CD14-positive monocyte (primary cell): ENCODE data around the gene PDZK1IP1. TPM values are rescaled to one million over a fixed set of nuclear protein-coding genes. Genes with fewer than 3 reads are reported as not detected.
"Not testable (repeated sequence)": the region's sequence is repeated elsewhere in the genome, so short reads cannot be mapped to it uniquely, and the experiment has no call there.

Experiments
- DNase-seq, 3 donors: peaks; one replicate each; pipeline ENCODE4 v3.0.0-alpha.2; 2011 to 2022
- H2AFZ ChIP-seq: 2 replicates; pipeline ENCODE4 v1.6.0; 2012; ENCODE audit warnings: mild to moderate bottlenecking, low read depth, low read length, inconsistent platforms; ENCODE audit not compliant: insufficient read depth, poor library complexity, severe bottlenecking
- H3K27ac ChIP-seq, 2 donors: 1 replicate in 1 of 2; 2 replicates in 1 of 2; pipeline ENCODE4 v1.5.1; 2012 to 2013; ENCODE audit warnings: low read length in 2 of 2, control low read depth in 1 of 2, inconsistent platforms in 1 of 2, low read depth in 1 of 2, mild to moderate bottlenecking in 1 of 2
- H3K27me3 ChIP-seq, 2 donors: one replicate each; pipeline versions ENCODE4 v1.6.0 to v1.6.1; 2011 to 2013; ENCODE audit warnings: low read length in 2 of 2; ENCODE audit not compliant: control insufficient read depth in 2 of 2, insufficient read depth in 2 of 2
- H3K36me3 ChIP-seq, 2 donors: replicated peaks in 1 of 2; 1 replicate in 1 of 2; 2 replicates in 1 of 2; pipeline versions ENCODE4 v1.5.1 to v1.6.1; 2012 to 2013; ENCODE audit warnings: low read length in 2 of 2, control low read depth in 1 of 2, inconsistent platforms in 1 of 2, mild to moderate bottlenecking in 1 of 2; ENCODE audit not compliant: insufficient read depth in 2 of 2, control insufficient read depth in 1 of 2
- H3K4me1 ChIP-seq, 2 donors: 1 replicate in 1 of 2; 2 replicates in 1 of 2; pipeline versions ENCODE4 v1.5.1 to v1.6.1; 2012 to 2013; ENCODE audit warnings: low read length in 2 of 2, control low read depth in 1 of 2, inconsistent platforms in 1 of 2, mild to moderate bottlenecking in 1 of 2, moderate library complexity in 1 of 2; ENCODE audit not compliant: insufficient read depth in 2 of 2, control insufficient read depth in 1 of 2
- H3K4me2 ChIP-seq: replicated peaks from 2 replicates; pipeline ENCODE3; 2012; ENCODE audit warnings: low read length, moderate library complexity, mild to moderate bottlenecking; ENCODE audit not compliant: poor library complexity, severe bottlenecking; ENCODE audit errors: extremely low read depth
- H3K4me3 ChIP-seq, 3 experiments: fragments of 200-600 bp in 1 of 3; sonication (generic) in 1 of 3; replicated peaks in 1 of 3; 1 replicate in 2 of 3; 2 replicates in 1 of 3; pipeline ENCODE4 v1.5.1; 2011 to 2013; ENCODE audit warnings: low read length in 3 of 3, mild to moderate bottlenecking in 3 of 3, control low read depth in 2 of 3, low read depth in 2 of 3, inconsistent platforms in 1 of 3, moderate library complexity in 1 of 3
- H3K79me2 ChIP-seq: 2 replicates; pipeline ENCODE4 v1.6.0; 2012; ENCODE audit warnings: mild to moderate bottlenecking, control low read depth, inconsistent platforms, low read length, moderate library complexity; ENCODE audit not compliant: insufficient read depth
- H3K9ac ChIP-seq: 2 replicates; pipeline ENCODE4 v1.6.0; 2017; ENCODE audit warnings: low read length, mild to moderate bottlenecking; ENCODE audit not compliant: insufficient read depth, poor library complexity, severe bottlenecking
- H3K9me3 ChIP-seq, 2 donors: replicated peaks in 1 of 2; 1 replicate in 1 of 2; 2 replicates in 1 of 2; pipeline versions ENCODE4 v1.5.1 to v1.6.1; 2012 to 2013; ENCODE audit warnings: low read length in 2 of 2, control low read depth in 1 of 2; ENCODE audit not compliant: control insufficient read depth in 1 of 2, insufficient read depth in 1 of 2
- H4K20me1 ChIP-seq: 2 replicates; pipeline ENCODE4 v1.6.0; 2012; ENCODE audit warnings: mild to moderate bottlenecking, low read length, control low read depth, moderate library complexity; ENCODE audit not compliant: insufficient read depth
- H3K27ac Mint-ChIP-seq, 7 donors: one replicate each; pipeline ENCODE4 v1.8.0; 2020; ENCODE audit warnings: mild to moderate bottlenecking in 7 of 7, mixed read lengths in 7 of 7, moderate library complexity in 6 of 7, inconsistent platforms in 2 of 7
- H3K27me3 Mint-ChIP-seq, 3 donors: one replicate each; pipeline ENCODE4 v1.8.0; 2021 to 2022; ENCODE audit warnings: low read depth in 3 of 3, mild to moderate bottlenecking in 3 of 3, mixed read lengths in 3 of 3, moderate library complexity in 3 of 3, inconsistent platforms in 1 of 3
- H3K36me3 Mint-ChIP-seq, 2 donors: one replicate each; pipeline ENCODE4 v1.8.0; 2020; ENCODE audit warnings: mixed read lengths in 2 of 2, inconsistent platforms in 1 of 2, mild to moderate bottlenecking in 1 of 2
- H3K4me1 Mint-ChIP-seq: one replicate; pipeline ENCODE4 v1.8.0; 2020; ENCODE audit warnings: mild to moderate bottlenecking, mixed read lengths
- H3K4me3 Mint-ChIP-seq, 2 donors: one replicate each; pipeline ENCODE4 v1.8.0; 2020; ENCODE audit warnings: mild to moderate bottlenecking in 2 of 2, mixed read lengths in 2 of 2, moderate library complexity in 1 of 2
- H3K9me3 Mint-ChIP-seq, 7 donors: one replicate each; pipeline ENCODE4 v1.8.0; 2020 to 2022; ENCODE audit warnings: mixed read lengths in 7 of 7, mild to moderate bottlenecking in 6 of 7, moderate library complexity in 6 of 7, inconsistent platforms in 2 of 7
- WGBS: methylation state at CpG from one replicate; pipeline ENCODE4 v1.1.5; 2013; ENCODE audit warnings: missing lambda C conversion rate; ENCODE audit not compliant: insufficient coverage; 5-methylcytosine and 5-hydroxymethylcytosine counted together
- intact Hi-C, 2 donors: fragments of 100-400 bp; cut with micrococcal nuclease; formaldehyde crosslinking; loops; one replicate each; pipeline versions ENCODE4 v1.15.0 to v1.15.1; 2023
- polyA plus RNA-seq, 3 donors: library from polyadenylated mRNA; depleted of rRNA in 1 of 3; unstranded in 2 of 3; stranded (reverse) in 1 of 3; fragments of 300-500 nt in 2 of 3; fragments of >200 nt in 1 of 3; fragmentation: Illumina TruSeq in 2 of 3; gene quantifications; 1 replicate in 2 of 3; 2 replicates in 1 of 3; pipeline ENCODE4 v1.2.3, GENCODE V29; 2012 to 2021
- TF ChIP-seq, protein P1 (sequence below): fragments of 200-600 bp; IDR thresholded peaks from one replicate; pipeline ENCODE4 v1.8.0; 2022; ENCODE audit warnings: antibody characterized with exemption, mild to moderate bottlenecking

The PDZK1IP1 gene
- polyA plus RNA-seq, 3 donors, result 1.4 TPM; not detected in 2

- DNase-seq, result no peak
- Mint-ChIP-seq H3K4me3 (no peak overlapping the region), H3K27me3 (peaks cover 0 to 2% (median 1%) of the 10 kb centered on the region in 3 donors), H3K27ac (no peak overlapping the region), H3K36me3 (no peaks in the 10 kb centered on the region), H3K4me1 (no peaks in the 10 kb centered on the region), H3K9me3 (peaks cover 0 to 11% (median 5%) of the 10 kb centered on the region in 7 donors)
- TF ChIP-seq, protein P1, sequence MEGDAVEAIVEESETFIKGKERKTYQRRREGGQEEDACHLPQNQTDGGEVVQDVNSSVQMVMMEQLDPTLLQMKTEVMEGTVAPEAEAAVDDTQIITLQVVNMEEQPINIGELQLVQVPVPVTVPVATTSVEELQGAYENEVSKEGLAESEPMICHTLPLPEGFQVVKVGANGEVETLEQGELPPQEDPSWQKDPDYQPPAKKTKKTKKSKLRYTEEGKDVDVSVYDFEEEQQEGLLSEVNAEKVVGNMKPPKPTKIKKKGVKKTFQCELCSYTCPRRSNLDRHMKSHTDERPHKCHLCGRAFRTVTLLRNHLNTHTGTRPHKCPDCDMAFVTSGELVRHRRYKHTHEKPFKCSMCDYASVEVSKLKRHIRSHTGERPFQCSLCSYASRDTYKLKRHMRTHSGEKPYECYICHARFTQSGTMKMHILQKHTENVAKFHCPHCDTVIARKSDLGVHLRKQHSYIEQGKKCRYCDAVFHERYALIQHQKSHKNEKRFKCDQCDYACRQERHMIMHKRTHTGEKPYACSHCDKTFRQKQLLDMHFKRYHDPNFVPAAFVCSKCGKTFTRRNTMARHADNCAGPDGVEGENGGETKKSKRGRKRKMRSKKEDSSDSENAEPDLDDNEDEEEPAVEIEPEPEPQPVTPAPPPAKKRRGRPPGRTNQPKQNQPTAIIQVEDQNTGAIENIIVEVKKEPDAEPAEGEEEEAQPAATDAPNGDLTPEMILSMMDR, result no peak
- intact Hi-C loops, result no loop called here
- Histone ChIP-seq H3K27me3 (no peaks in the 10 kb centered on the region), H3K27ac (no peak overlapping the region), H4K20me1 (no peaks in the 10 kb centered on the region), H3K9ac (no peak overlapping the region), H3K36me3 (no peaks in the 10 kb centered on the region), H3K79me2 (no peaks in the 10 kb centered on the region), H3K4me3 (no peak overlapping the region), H3K4me2 (no peak overlapping the region), H3K9me3 (no peaks in the 10 kb centered on the region), H2AFZ (no peak overlapping the region), H3K4me1 (no peaks in the 10 kb centered on the region)
Measured at GRCh38 chr1:47160716-47161115, 29.1 kb downstream of the PDZK1IP1 start.

DNA sequence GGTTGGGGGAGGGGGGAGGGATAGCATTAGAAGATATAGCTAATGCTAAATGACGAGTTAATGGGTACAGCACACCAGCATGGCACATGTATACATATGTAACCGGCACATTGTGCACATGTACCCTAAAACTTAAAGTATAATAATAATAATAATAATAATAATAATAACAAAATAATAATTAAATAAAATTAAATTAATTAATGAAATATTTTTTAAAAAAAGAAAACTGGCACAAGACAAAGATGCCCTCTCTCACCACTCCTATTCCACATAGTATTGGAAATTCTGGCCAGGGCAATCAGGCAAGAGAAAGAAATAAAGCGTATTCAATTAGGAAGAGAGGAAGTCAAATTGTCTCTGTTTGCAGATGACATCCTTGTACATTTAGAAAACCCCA lies 31.9 kb downstream of the PDZK1IP1 start:
- H3K79me2 ChIP-seq, H2AFZ ChIP-seq, intact Hi-C loops, H3K9me3 ChIP-seq, H3K36me3 ChIP-seq, H3K27ac Mint-ChIP-seq, H3K36me3 Mint-ChIP-seq, H3K4me3 Mint-ChIP-seq, H3K4me1 ChIP-seq, H3K4me2 ChIP-seq, H3K4me3 ChIP-seq, H4K20me1 ChIP-seq, H3K9ac ChIP-seq, H3K27me3 ChIP-seq, H3K4me1 Mint-ChIP-seq, H3K27me3 Mint-ChIP-seq, DNase-seq, H3K27ac ChIP-seq: not testable (repeated sequence)
- peaks cover 3 to 16% (median 9%) of the 10 kb centered on the region in 7 donors for H3K9me3 Mint-ChIP-seq
- WGBS, result no CpG with 5 or more reads among the region's 3 CpGs

GRCh38 chr1:47156457-47156856 lies 33.4 kb downstream of the PDZK1IP1 start:
- H3K36me3 Mint-ChIP-seq, intact Hi-C loops, H3K4me2 ChIP-seq, H3K27ac ChIP-seq, H3K4me1 ChIP-seq, H3K4me1 Mint-ChIP-seq, H3K79me2 ChIP-seq, DNase-seq, H4K20me1 ChIP-seq, H3K9ac ChIP-seq, H3K27ac Mint-ChIP-seq, H3K27me3 ChIP-seq, H3K4me3 Mint-ChIP-seq, H3K27me3 Mint-ChIP-seq, H2AFZ ChIP-seq, H3K36me3 ChIP-seq, H3K4me3 ChIP-seq, H3K9me3 ChIP-seq: not testable (repeated sequence)
- peaks cover 3 to 16% (median 9%) of the 10 kb centered on the region in 7 donors for H3K9me3 Mint-ChIP-seq

- WGBS, result 89% methylated on average over 4 of the region's 9 CpGs
- not testable (repeated sequence) for H3K4me3 Mint-ChIP-seq, DNase-seq
Measured at GRCh38 chr1:47149162-47149561, 40.7 kb downstream of the PDZK1IP1 start.

More at GRCh38 chr1:47149162-47149561, 40.7 kb downstream of the PDZK1IP1 start:
- intact Hi-C loops, result loop anchor here in 1 of 2 donors (5.0 kb wide), 1 partner anchor 222 kb away; no protein-coding TSS in a partner anchor
- H3K4me3 ChIP-seq, H3K9me3 Mint-ChIP-seq, H2AFZ ChIP-seq, H3K4me2 ChIP-seq, H3K27ac Mint-ChIP-seq, H3K9ac ChIP-seq, H3K36me3 Mint-ChIP-seq, H3K9me3 ChIP-seq, H3K4me1 Mint-ChIP-seq, H3K79me2 ChIP-seq, H3K27me3 Mint-ChIP-seq, H3K4me1 ChIP-seq, H3K27me3 ChIP-seq, H3K27ac ChIP-seq, H3K36me3 ChIP-seq, H4K20me1 ChIP-seq: not testable (repeated sequence)
